Measurements from ENCODE around the gene CREB5.

The CREB5 gene

GRCh38 chr7:28747404-28747803 is 335.1 kb downstream of the CREB5 start:
- DNase-seq (ENCODE audit: low spot score): no peak

- DNase-seq (ENCODE audit: low spot score): no peak
These were observed 335.5 kb downstream of the CREB5 start for GRCh38 chr7:28747854-28748253.

- DNase-seq (ENCODE audit: low spot score): no peak
These were observed 336.0 kb downstream of the CREB5 start for GRCh38 chr7:28748346-28748745.

- no peak for DNase-seq (ENCODE audit: low spot score)
These were observed 336.7 kb downstream of the CREB5 start for GRCh38 chr7:28748933-28749584.

- DNase-seq (ENCODE audit: low spot score): no peak
These were observed 337.3 kb downstream of the CREB5 start for GRCh38 chr7:28749638-28750037.

GRCh38 chr7:28750981-28751380 is 338.7 kb downstream of the CREB5 start:
- DNase-seq (ENCODE audit: low spot score): no peak

GRCh38 chr7:28753613-28754012 is 341.3 kb downstream of the CREB5 start:
- DNase-seq (ENCODE audit: low spot score): no peak

GRCh38 chr7:28754027-28754426 is 341.7 kb downstream of the CREB5 start:
- no peak for DNase-seq (ENCODE audit: low spot score)

GRCh38 chr7:28754447-28754846 is 342.1 kb downstream of the CREB5 start:
- DNase-seq (ENCODE audit: low spot score): no peak

GRCh38 chr7:28755255-28755654 is 342.9 kb downstream of the CREB5 start:
- DNase-seq (ENCODE audit: low spot score): no peak

- no peak for DNase-seq (ENCODE audit: low spot score)
These were observed 345.9 kb downstream of the CREB5 start for GRCh38 chr7:28758186-28758585.

GRCh38 chr7:28759475-28759971 is 347.2 kb downstream of the CREB5 start:
- DNase-seq (ENCODE audit: low spot score): no peak

- DNase-seq (ENCODE audit: low spot score): no peak
These were observed 349.2 kb downstream of the CREB5 start for GRCh38 chr7:28761505-28761904.

GRCh38 chr7:28762651-28763050 is 350.3 kb downstream of the CREB5 start:
- no peak for DNase-seq (ENCODE audit: low spot score)

- DNase-seq (ENCODE audit: low spot score): no peak
These were observed 354.0 kb downstream of the CREB5 start for GRCh38 chr7:28766359-28766758.

- DNase-seq (ENCODE audit: low spot score): no peak
These were observed 355.0 kb downstream of the CREB5 start for GRCh38 chr7:28767356-28767755.

GRCh38 chr7:28768577-28769147 is 356.3 kb downstream of the CREB5 start:
- no peak for DNase-seq (ENCODE audit: low spot score)

GRCh38 chr7:28771906-28772622 is 359.7 kb downstream of the CREB5 start:
- DNase-seq (ENCODE audit: low spot score): no peak

- DNase-seq (ENCODE audit: low spot score): no peak
These were observed 361.3 kb downstream of the CREB5 start for GRCh38 chr7:28773423-28774145.

- DNase-seq (ENCODE audit: low spot score): no peak
These were observed 362.1 kb downstream of the CREB5 start for GRCh38 chr7:28774261-28774988.

- DNase-seq (ENCODE audit: low spot score): no peak
These were observed 364.3 kb downstream of the CREB5 start for GRCh38 chr7:28776463-28777157.

All from CD4-positive, alpha-beta T cell treated with Interleukin-6 at 100 ng/mL for 8 hours (primary cell).